GM18861 (cell line): ENCODE measurements around the gene TSPAN9.

Experiments
- ATAC-seq: cut with Tn5 transposase; IDR thresholded peaks from one replicate; pipeline ENCODE4 v1.9.1; 2021; ENCODE audit not compliant: unreplicated experiment

Gene TSPAN9

GRCh38 chr12:3202096-3202495 lies 124.9 kb downstream of the TSPAN9 start:
- ATAC-seq, result no peak

- ATAC-seq, result no peak
These were observed 125.7 kb downstream of the TSPAN9 start for GRCh38 chr12:3202734-3203446.

- ATAC-seq, result no peak
These were observed 126.5 kb downstream of the TSPAN9 start for GRCh38 chr12:3203713-3204112.

- ATAC-seq, result no peak
These were observed 127.0 kb downstream of the TSPAN9 start for GRCh38 chr12:3204143-3204542.

GRCh38 chr12:3204730-3205531 lies 127.8 kb downstream of the TSPAN9 start:
- ATAC-seq, result no peak

GRCh38 chr12:3205742-3206519 lies 128.8 kb downstream of the TSPAN9 start:
- no peak for ATAC-seq

- no peak for ATAC-seq
These were observed 129.4 kb downstream of the TSPAN9 start for GRCh38 chr12:3206536-3207072.

- no peak for ATAC-seq
These were observed 130.0 kb downstream of the TSPAN9 start for GRCh38 chr12:3207175-3207574.

- ATAC-seq, result no peak
These were observed 130.7 kb downstream of the TSPAN9 start for GRCh38 chr12:3207858-3208257.

GRCh38 chr12:3213188-3213587 lies 136.0 kb downstream of the TSPAN9 start:
- ATAC-seq, result no peak

- ATAC-seq, result no peak
These were observed 136.6 kb downstream of the TSPAN9 start for GRCh38 chr12:3213768-3214167.

GRCh38 chr12:3214526-3215365 lies 137.6 kb downstream of the TSPAN9 start:
- no peak for ATAC-seq

- no peak for ATAC-seq
These were observed 138.3 kb downstream of the TSPAN9 start for GRCh38 chr12:3215410-3215975.

GRCh38 chr12:3216097-3216496 lies 138.9 kb downstream of the TSPAN9 start:
- no peak for ATAC-seq

- ATAC-seq, result no peak
These were observed 139.8 kb downstream of the TSPAN9 start for GRCh38 chr12:3216726-3217682.

GRCh38 chr12:3217683-3218079 lies 140.5 kb downstream of the TSPAN9 start:
- ATAC-seq, result no peak

GRCh38 chr12:3218228-3219171 lies 141.3 kb downstream of the TSPAN9 start:
- ATAC-seq, result no peak

GRCh38 chr12:3219233-3219632 lies 142.1 kb downstream of the TSPAN9 start:
- ATAC-seq, result no peak
